ENCODE results near the gene DENND6B.

- TF ChIP-seq EZH2 (IDR thresholded peaks at IDR 0.05; ENCODE audit: borderline replicate concordance, insufficient read depth, low read depth, low read length, poor library complexity, severe bottlenecking): no peak
- no peak for TF ChIP-seq CTCF (IDR thresholded peaks at IDR 0.05)
Measured at GRCh38 chr22:50264946-50265669, 61.7 kb downstream of the DENND6B start.
